Subcutaneous adipose tissue (tissue), 4 donors: ENCODE measurements around the gene TATDN3. TPM values are rescaled to one million over a fixed set of nuclear protein-coding genes. Genes with fewer than 3 reads are reported as not detected.

Source experiments
- CTCF ChIP-seq: fragments of 450-650 bp; IDR thresholded peaks from one replicate; pipeline ENCODE4 v1.5.1; 2016; ENCODE audit warnings: low read depth, mild to moderate bottlenecking, control low read depth, antibody characterized with exemption, moderate library complexity
- total RNA-seq, 4 donors: library from RNA; depleted of rRNA; stranded (reverse); fragments of >200 nt; gene quantifications; one replicate each; pipeline ENCODE4 v1.1.0, GENCODE V29; 2016

TATDN3 gene
- total RNA-seq, 4 donors from 2014 or later, result 16.1 to 27.1 (median 22.7) TPM

- TF ChIP-seq CTCF, result no peak
Observed at GRCh38 chr1:212847549-212847948, 55.9 kb downstream of the TATDN3 start, which contains the start of gene SPATA45. SPATA45 (minus strand) TSS chr1:212847649; CDS start chr1:212836149, 11,500 bp downstream.

- no peak for TF ChIP-seq CTCF
Observed at GRCh38 chr1:212852105-212852688, 60.5 kb downstream of the TATDN3 start.

- TF ChIP-seq CTCF, result no peak
Observed at GRCh38 chr1:212853658-212854057, 62.0 kb downstream of the TATDN3 start.

- no peak for TF ChIP-seq CTCF
Observed at GRCh38 chr1:212856755-212857154, 65.1 kb downstream of the TATDN3 start.

- no peak for TF ChIP-seq CTCF
Observed at GRCh38 chr1:212857992-212858460, 66.3 kb downstream of the TATDN3 start, which contains the start of gene FLVCR1. FLVCR1 (plus strand) TSS chr1:212858275; CDS start chr1:212858453, 178 bp downstream.

- no peak for TF ChIP-seq CTCF
Observed at GRCh38 chr1:212858461-212859265, 67.0 kb downstream of the TATDN3 start.
